CD4-positive, alpha-beta T cell treated with Interleukin-6 for 4 hours (primary cell): Measurements from ENCODE around the gene P4HA1.

Experiments used
- DNase-seq: peaks from one replicate; pipeline ENCODE4 v3.0.0-alpha.2; 2020; ENCODE audit warnings: mixed read lengths

Gene P4HA1

GRCh38 chr10:73093922-73094850 lies 2.5 kb downstream of the P4HA1 start:
- no peak for DNase-seq

GRCh38 chr10:73092830-73093229 lies 3.8 kb downstream of the P4HA1 start:
- no peak for DNase-seq

- no peak for DNase-seq
Measured at GRCh38 chr10:73088304-73088703, 8.4 kb downstream of the P4HA1 start.

GRCh38 chr10:73086816-73087215 lies 9.8 kb downstream of the P4HA1 start:
- DNase-seq = no peak

GRCh38 chr10:73084209-73084608 lies 12.5 kb downstream of the P4HA1 start:
- no peak for DNase-seq

GRCh38 chr10:73083221-73083620 lies 13.4 kb downstream of the P4HA1 start:
- no peak for DNase-seq

GRCh38 chr10:73079779-73080541 lies 16.7 kb downstream of the P4HA1 start:
- no peak for DNase-seq

- no peak for DNase-seq
Measured at GRCh38 chr10:73076360-73077183, 20.1 kb downstream of the P4HA1 start.

- no peak for DNase-seq
Measured at GRCh38 chr10:73075829-73076228, 20.8 kb downstream of the P4HA1 start.

- DNase-seq = no peak
Measured at GRCh38 chr10:73073627-73074026, 23.0 kb downstream of the P4HA1 start.

- DNase-seq = no peak
Measured at GRCh38 chr10:73065441-73065840, 31.2 kb downstream of the P4HA1 start.

- DNase-seq = no peak
Measured at GRCh38 chr10:73061743-73062142, 34.9 kb downstream of the P4HA1 start.

- DNase-seq = no peak
Measured at GRCh38 chr10:73060738-73061635, 35.7 kb downstream of the P4HA1 start.

GRCh38 chr10:73060173-73060572 lies 36.5 kb downstream of the P4HA1 start:
- DNase-seq = no peak

- DNase-seq = no peak
Measured at GRCh38 chr10:73058057-73058591, 38.5 kb downstream of the P4HA1 start.

GRCh38 chr10:73054286-73054685 lies 42.4 kb downstream of the P4HA1 start:
- no peak for DNase-seq

- no peak for DNase-seq
Measured at GRCh38 chr10:73053275-73053674, 43.4 kb downstream of the P4HA1 start.

GRCh38 chr10:73044378-73045285 lies 52.0 kb downstream of the P4HA1 start:
- no peak for DNase-seq

- DNase-seq = no peak
Measured at GRCh38 chr10:73043766-73044377, 52.8 kb downstream of the P4HA1 start.

- DNase-seq = no peak
Measured at GRCh38 chr10:73043319-73043718, 53.3 kb downstream of the P4HA1 start.
